ENCODE data around the gene ZBTB7A. TPM values are rescaled to one million over a fixed set of nuclear protein-coding genes. Genes with fewer than 3 reads are reported as not detected.

The ZBTB7A gene
- polyA plus RNA-seq, 2 of the 4 experiments (the other 2 are of a cell fraction) = 2.3 to 11.6 TPM

GRCh38 chr19:4109626-4109945, 42.9 kb upstream of the ZBTB7A start:
- FAIRE-seq (no peak), DNase-seq (ENCODE audit: low read depth in 1 of 2, low spot score in 1 of 2) (no peak), ATAC-seq (no peak)
- TF ChIP-seq ZC3H11A (IDR thresholded peaks at IDR 0.05) = no peak
- TF ChIP-seq CHD4 (IDR thresholded peaks at IDR 0.05; ENCODE audit: borderline replicate concordance) = no peak
- TF ChIP-seq CBX2 (IDR thresholded peaks at IDR 0.05; ENCODE audit: borderline replicate concordance, low read depth) = no peak
- TF ChIP-seq MAFK (IDR thresholded peaks at IDR 0.05; ENCODE audit: partially characterized antibody) = no peak
- TF ChIP-seq RARB (CRISPR knock-in tag; IDR thresholded peaks at IDR 0.05) = no peak
- TF ChIP-seq HOXA7 (CRISPR knock-in tag; IDR thresholded peaks at IDR 0.05) = no peak
- no peak for TF ChIP-seq FOSB (CRISPR knock-in tag; IDR thresholded peaks at IDR 0.05)
- TF ChIP-seq HMGXB4 (CRISPR knock-in tag; IDR thresholded peaks at IDR 0.05; ENCODE audit: borderline replicate concordance) = no peak
- 97% methylated on average over 6 of the region's 6 CpGs for WGBS (ENCODE audit: missing lambda C conversion rate)
- H3K9me3 ChIP-seq = no peaks in the 10 kb centered on the region
- CTCF ChIA-PET = interaction anchor here (0.9 to 1.4 kb wide), 3 partner anchors 9 to 98 kb away, joined by 3 to 6 read pairs (median 3); no protein-coding TSS in a partner anchor
- H3K4me3 ChIP-seq = no peak overlapping the region
- H3K27ac ChIP-seq = no peak overlapping the region
- POLR2A ChIA-PET = no interaction called here
- no peak overlapping the region for H3K4me2 ChIP-seq
- H3K4me1 ChIP-seq = no peaks in the 10 kb centered on the region

GRCh38 chr19:4108767-4109625, 42.3 kb upstream of the ZBTB7A start:
- POLR2A ChIA-PET = no interaction called here
- Histone ChIP-seq H3K4me2 (no peak overlapping the region), H3K4me1 (no peaks in the 10 kb centered on the region), H3K4me3 (no peak overlapping the region), H3K27ac (no peak overlapping the region), H3K9me3 (no peaks in the 10 kb centered on the region)
- CTCF ChIA-PET = interaction anchor here (0.9 to 1.4 kb wide), 3 partner anchors 8 to 99 kb away, joined by 3 to 6 read pairs (median 3); no protein-coding TSS in a partner anchor
- DNase-seq (ENCODE audit: low read depth in 1 of 2, low spot score in 1 of 2) = no peak
- TF ChIP-seq HOXA7 (CRISPR knock-in tag; IDR thresholded peaks at IDR 0.05) = no peak
- TF ChIP-seq RFX5 (IDR thresholded peaks at IDR 0.05) = no peak
- no peak for TF ChIP-seq HEYL (CRISPR knock-in tag; IDR thresholded peaks at IDR 0.05)
- no peak for TF ChIP-seq CHD2 (IDR thresholded peaks at IDR 0.05; ENCODE audit: low read length, partially characterized antibody)
- TF ChIP-seq RNF2 (IDR thresholded peaks at IDR 0.05; ENCODE audit: borderline replicate concordance, low read depth) = no peak
- TF ChIP-seq FOXS1 (CRISPR knock-in tag; IDR thresholded peaks at IDR 0.05) = no peak
- TF ChIP-seq TP53 (CRISPR knock-in tag; IDR thresholded peaks at IDR 0.05) = no peak
- no peak for TF ChIP-seq JUN (IDR thresholded peaks at IDR 0.05)
- TF ChIP-seq RCOR1 (IDR thresholded peaks at IDR 0.05; ENCODE audit: low read depth, low read length) = no peak
- TF ChIP-seq EHMT2 (IDR thresholded peaks at IDR 0.05; ENCODE audit: low read depth) = no peak
- no peak for TF ChIP-seq MAFK (IDR thresholded peaks at IDR 0.05; ENCODE audit: partially characterized antibody)
- TF ChIP-seq E2F6 (IDR thresholded peaks at IDR 0.05; ENCODE audit: borderline replicate concordance, low read depth) = no peak
- no peak for TF ChIP-seq CEBPB (IDR thresholded peaks at IDR 0.05)
- TF ChIP-seq ELK1 (IDR thresholded peaks at IDR 0.05; ENCODE audit: low read depth, low read length) = no peak
- no peak for TF ChIP-seq ESRRA (IDR thresholded peaks at IDR 0.05; ENCODE audit: borderline replicate concordance, low read length)
- WGBS (ENCODE audit: missing lambda C conversion rate) = 95% methylated on average over 35 of the region's 35 CpGs
- FAIRE-seq = no peak
- ATAC-seq = no peak

Measured in A549 (cell line).